DMS153 treated with DMSO at 0.1 percent for 48 hours (cell line): Measurements from ENCODE around the gene FBXO2.

Experiments
- DNase-seq: peaks from one replicate; lab custom pipeline; 2025; ENCODE audit not compliant: unreplicated experiment; lab: John Stamatoyannopoulos, UW

FBXO2 gene

GRCh38 chr1:11682799-11683198 is 28.6 kb upstream of the FBXO2 start:
- no peak for DNase-seq

- no peak for DNase-seq
Measured at GRCh38 chr1:11682287-11682771, 28.1 kb upstream of the FBXO2 start.

- peak; percentile 84 for DNase-seq
Measured at GRCh38 chr1:11681071-11681771, 27.0 kb upstream of the FBXO2 start, which contains the start of gene MAD2L2. Gene MAD2L2 (minus strand): TSS chr1:11681148. CDS start chr1:11680601, 547 bp downstream.

- no peak for DNase-seq
Measured at GRCh38 chr1:11680270-11681070, 26.2 kb upstream of the FBXO2 start.

- DNase-seq, result no peak
Measured at GRCh38 chr1:11678442-11678841, 24.2 kb upstream of the FBXO2 start.

GRCh38 chr1:11676386-11677103 is 22.3 kb upstream of the FBXO2 start:
- DNase-seq, result no peak

GRCh38 chr1:11675325-11675724 is 21.1 kb upstream of the FBXO2 start:
- DNase-seq, result no peak

- no peak for DNase-seq
Measured at GRCh38 chr1:11674488-11674887, 20.3 kb upstream of the FBXO2 start.

GRCh38 chr1:11673089-11673769 is 19.0 kb upstream of the FBXO2 start:
- no peak for DNase-seq

- no peak for DNase-seq
Measured at GRCh38 chr1:11671544-11672286, 17.5 kb upstream of the FBXO2 start.

- no peak for DNase-seq
Measured at GRCh38 chr1:11671205-11671543, 16.9 kb upstream of the FBXO2 start.

GRCh38 chr1:11670747-11671146 is 16.5 kb upstream of the FBXO2 start:
- no peak for DNase-seq

- no peak for DNase-seq
Measured at GRCh38 chr1:11668516-11668915, 14.3 kb upstream of the FBXO2 start.

GRCh38 chr1:11664336-11665065 is 10.3 kb upstream of the FBXO2 start:
- peak; percentile 30 for DNase-seq

- no peak for DNase-seq
Measured at GRCh38 chr1:11661103-11661502, 6.9 kb upstream of the FBXO2 start.

GRCh38 chr1:11659748-11660147 is 5.5 kb upstream of the FBXO2 start:
- no peak for DNase-seq

- no peak for DNase-seq
Measured at GRCh38 chr1:11658542-11658941, 4.3 kb upstream of the FBXO2 start.

- DNase-seq, result no peak
Measured at GRCh38 chr1:11657654-11658053, 3.4 kb upstream of the FBXO2 start.

GRCh38 chr1:11654939-11655808 is 945 bp upstream of the FBXO2 start:
- no peak for DNase-seq
